GM18498 (cell line): Measurements from ENCODE around the gene TMEM88.

Experiments used
- ATAC-seq: cut with Tn5 transposase; IDR thresholded peaks from one replicate; pipeline ENCODE4 v1.9.1; 2021; ENCODE audit warnings: mild to moderate bottlenecking, moderate library complexity; ENCODE audit not compliant: unreplicated experiment

TMEM88 gene

DNA sequence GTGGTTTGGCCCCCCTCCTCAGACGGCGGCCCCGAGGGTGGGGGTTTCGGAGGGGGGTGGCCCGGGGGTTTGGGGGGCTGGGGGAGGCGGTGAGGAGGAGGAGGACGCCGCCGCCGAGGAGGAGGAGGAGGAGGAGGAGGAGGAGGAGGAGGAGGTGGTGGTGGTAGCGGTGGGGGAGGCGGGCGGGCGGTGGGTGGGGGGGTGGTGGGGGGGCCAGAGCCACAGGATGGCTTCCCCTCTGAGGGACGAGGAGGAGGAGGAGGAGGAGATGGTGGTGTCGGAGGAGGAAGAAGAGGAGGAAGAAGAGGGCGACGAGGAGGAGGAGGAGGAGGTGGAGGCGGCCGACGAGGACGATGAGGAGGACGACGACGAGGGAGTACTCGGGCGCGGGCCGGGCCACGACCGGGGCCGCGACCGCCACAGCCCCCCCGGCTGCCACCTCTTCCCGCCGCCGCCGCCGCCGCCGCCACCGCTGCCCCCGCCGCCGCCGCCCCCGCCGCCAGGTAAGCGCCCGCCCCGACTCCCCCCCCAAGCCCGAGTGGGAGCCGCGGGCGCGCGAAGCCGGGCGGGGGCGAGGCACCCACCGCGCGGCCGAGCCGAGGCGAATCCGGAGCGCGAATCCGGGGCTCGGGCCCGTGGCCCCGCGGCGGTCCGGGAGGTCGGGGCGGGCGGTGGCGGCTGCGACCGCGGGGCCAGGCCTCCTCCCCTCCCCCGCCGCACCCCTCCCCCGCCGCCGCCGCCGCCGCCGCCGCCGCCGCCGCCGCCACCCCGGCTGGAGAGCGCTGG lies 29.9 kb downstream of the TMEM88 start:
- no peak for ATAC-seq

DNA sequence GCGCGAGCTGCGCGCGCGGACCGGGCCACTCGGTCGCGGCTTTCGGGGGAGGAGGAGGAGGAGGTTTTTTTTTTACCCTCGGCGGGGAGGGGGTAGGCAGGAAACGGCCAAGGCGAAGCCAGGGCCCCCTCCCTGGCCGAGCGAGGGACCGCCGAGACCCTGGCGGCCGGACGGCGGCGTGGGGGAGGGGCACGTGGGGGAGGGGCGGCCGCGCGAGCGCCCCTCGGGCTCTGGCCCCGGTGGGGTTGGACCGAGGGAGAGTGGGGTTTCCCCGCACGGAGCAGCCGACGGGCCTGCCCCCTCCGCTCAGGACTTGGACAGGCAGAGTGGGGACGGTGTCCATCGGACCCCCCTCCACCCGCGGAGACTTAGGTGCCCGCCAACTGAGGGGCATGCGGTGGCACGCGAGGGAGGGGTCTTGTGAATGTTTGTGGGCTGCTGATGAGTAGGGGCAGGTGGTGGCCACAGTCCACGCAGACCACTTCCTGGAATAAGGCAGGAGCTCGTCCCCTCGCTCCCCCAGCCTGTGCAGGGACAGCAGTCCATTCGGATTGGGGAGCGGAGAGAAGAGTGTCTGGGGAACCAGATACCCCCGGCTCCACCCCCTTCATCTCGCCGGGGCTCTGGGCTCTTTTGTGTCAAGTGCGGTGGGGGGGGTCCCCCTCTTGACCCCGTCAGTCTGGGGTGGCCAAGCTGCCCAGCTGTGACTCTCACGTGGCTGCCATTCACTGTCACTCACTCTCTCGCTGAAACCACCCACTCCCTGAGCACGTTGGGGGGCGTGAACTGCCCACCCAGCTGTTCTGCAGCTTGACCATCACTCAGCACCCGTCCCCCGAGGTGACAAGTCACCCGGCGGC lies 30.7 kb downstream of the TMEM88 start:
- no peak for ATAC-seq

DNA sequence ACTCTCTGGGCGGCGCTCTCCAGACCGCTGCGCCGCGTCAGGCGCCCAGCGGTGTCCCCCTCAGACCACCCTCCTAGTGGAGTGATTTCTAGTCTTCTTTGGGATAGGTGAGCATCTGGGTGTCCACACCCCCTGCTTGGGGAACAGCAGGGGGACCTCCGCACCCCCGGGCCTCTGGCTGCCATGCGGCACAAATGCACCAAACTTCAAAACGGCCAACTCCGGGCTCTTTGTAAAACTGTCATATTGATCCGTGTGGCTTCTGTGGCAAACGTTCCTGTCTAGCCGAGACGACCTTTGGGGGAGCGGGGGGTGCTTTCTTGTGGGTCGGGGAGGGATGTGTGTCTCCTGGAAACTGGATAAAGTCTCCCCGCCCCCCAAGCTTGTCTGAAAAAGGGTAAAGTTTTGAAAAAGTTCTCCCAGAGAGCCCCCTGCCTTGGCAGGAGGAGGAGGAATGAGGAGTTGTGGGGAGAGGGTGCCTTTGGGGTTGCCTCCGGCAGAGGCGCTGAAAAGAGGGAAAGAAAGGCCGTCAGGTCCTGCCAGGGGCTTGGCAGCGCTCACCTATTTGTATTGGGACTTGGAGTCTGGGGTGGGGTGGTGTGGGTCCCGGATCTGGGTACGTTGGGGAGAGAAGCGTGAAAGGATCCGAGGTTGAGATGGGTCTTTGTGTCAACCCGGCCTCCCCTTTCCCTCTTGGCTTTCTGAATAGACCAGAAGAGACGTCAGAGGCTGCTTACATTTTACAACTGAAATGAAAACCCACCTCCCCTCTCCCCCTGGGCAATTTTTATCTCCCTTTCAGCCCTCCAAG lies 31.6 kb downstream of the TMEM88 start:
- ATAC-seq, result no peak

DNA sequence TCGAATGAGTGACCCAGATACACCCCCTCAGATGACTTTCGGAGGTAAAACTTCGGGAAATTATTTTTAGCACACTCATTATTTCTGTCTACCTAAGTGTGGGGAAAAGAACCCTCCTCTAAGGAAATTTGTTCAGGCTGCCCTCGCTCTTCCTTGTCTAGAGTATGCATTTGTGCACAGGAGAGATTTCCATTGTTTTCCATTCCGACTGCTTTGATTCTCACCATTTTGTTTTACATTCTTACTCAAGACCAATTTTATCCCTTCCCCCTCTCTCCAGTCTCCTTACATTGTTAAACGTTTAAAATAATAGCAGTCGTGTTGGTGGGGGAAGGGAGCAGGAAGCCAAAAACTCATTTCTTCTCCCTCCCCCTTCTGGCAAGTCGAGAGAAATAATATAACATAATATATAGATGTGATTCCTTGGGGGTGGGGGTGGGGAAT lies 32.2 kb downstream of the TMEM88 start:
- ATAC-seq, result no peak

DNA sequence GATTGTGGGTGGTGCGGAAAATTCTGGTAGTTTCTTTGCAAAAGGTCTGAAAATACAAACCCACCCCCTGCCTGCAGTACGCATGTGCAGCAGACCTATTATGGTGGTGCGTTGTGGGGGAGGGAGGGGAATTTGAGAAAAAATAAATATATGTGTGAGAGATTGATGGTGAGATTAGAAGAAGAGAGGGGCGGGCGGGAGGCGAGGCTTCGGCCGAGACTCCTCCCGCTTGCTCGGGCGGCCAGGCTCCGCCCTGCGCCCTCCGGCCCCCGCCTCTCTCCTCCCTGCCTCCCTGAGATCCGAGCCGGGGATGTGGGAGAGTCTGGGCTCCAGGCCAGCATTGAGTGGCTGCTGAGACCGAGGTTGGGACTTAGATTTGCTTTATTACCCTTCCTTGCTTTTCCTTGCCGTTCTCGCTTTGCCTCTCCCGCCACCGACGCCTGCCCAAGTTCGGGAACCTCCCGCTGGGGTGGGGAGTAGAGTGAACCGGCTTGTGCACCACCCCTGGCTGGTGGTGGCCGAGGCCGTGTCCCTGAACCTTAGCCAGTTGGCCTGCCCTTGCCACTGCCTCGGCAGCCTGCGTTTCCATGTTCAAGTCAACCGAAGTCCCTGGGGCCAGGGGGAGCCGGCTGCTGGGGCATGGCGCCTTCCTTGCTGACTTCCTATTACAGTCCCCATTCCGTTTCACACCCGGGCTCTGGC lies 32.8 kb downstream of the TMEM88 start:
- peak; percentile 56 for ATAC-seq

DNA sequence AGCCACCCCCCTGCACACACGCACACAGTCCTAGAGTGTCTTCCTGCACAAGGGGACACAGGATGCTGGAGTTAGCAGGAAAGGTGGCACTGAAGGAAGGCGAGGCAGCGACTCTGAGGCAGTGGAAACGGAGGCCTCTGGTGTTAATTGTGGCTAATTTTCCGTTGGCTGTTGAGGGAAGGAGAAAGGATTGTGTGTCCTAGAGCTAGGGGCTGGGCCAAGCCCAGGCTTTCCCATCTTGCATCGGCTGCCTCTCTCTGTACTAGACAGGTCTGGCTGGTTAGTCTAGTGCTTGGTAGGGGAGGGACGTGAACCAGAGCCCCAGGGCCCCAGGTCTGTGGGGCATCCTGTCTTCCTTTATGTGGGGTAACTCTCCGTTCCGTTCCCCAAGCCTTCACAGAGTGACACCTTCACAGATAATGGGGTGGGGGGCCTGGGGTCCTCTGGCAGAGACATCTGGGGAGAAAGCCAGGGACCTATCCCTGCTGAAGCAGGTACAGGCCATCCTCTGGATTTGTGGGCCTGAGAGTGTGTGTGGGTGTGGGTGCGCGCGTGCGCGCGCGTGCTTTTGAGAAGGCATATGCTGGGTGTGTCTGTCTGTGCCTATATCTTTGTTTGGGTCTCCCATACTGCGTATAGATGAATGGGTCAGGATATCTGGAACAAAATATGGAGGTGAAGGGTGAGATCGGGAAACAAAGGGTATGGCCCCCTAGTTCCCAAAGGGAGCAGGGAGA lies 33.5 kb downstream of the TMEM88 start, which contains the start of gene CHD3:
CHD3 (plus strand) TSS at position 606 of the 737 bp plus-strand sequence. CDS start 212 bp downstream, outside the sequence.
- ATAC-seq, result no peak

DNA sequence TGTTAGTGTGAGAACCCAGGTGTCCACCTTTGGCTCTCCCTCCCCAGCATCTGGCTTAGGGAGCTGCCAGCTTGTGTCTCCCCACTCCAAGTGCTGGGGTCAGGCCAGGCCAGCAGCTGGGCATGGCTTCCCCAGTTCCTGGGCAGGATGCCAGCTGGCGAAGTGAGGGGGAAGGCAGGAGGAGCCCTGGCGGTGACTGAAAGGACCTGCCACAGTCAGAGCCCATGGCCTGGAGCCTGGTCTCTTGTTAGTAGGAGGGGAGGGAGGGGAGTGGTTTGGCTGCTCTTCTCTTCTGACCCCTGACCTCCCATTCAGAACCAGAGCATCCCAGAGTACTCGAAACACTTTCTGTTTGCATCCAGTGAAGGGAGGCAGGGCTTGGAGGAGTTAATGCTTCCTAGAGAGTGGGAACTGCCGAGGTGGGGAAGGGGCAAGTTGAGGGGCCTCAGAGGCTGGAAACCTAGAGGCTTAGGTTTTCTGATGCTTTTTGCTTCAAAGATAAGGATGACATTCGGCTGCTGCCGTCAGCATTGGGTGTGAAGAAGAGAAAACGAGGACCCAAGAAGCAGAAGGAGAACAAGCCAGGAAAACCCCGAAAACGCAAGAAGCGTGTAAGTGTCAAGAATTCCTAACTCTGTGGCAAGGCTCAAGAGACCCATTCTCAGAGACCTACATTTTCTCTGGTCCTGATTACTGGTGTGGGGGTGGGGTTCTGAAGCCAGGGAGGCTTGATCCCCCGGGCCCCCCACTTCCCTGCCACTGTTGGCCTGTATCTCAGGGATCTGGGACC lies 34.5 kb downstream of the TMEM88 start:
- no peak for ATAC-seq

DNA sequence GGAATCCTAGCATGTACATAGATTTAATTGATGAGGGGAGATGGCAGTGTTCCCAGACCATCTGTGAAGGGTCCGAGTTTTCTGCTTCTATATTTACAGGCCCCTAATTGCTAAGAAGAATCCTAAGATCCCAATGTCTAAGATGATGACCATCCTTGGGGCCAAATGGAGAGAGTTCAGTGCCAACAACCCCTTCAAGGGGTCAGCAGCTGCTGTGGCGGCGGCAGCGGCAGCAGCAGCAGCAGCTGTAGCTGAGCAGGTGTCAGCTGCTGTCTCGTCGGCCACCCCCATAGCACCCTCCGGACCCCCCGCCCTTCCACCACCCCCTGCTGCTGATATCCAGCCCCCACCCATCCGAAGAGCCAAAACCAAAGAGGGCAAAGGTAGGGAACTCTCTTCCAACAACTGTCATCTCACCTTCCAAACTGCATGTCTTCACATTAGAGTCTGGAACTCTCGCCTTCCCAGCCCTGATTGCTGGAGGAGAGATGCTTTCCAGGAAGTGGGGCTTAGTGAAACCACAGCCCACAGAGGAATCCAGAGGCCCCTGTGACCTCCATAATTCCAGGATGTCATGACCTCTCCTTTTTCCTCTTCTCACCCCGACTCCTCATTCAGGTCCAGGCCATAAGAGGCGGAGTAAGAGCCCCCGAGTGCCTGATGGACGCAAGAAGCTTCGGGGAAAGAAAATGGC lies 38.5 kb downstream of the TMEM88 start:
- no peak for ATAC-seq

DNA sequence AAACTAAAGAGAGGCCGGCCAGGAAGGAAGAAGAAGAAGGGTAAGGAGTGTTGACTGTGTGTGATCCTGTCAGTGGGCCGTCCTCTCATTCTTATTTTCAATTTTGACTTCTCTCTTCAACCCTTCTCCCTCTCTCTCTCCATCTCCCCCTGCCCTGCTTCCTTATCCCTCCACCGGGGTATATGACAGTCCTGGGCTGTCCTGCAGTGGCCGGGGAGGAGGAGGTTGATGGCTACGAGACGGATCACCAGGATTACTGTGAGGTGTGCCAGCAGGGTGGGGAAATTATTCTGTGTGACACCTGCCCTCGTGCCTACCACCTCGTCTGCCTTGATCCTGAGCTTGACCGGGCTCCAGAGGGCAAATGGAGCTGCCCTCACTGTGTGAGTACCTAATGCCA lies 39.4 kb downstream of the TMEM88 start:
- no peak for ATAC-seq

DNA sequence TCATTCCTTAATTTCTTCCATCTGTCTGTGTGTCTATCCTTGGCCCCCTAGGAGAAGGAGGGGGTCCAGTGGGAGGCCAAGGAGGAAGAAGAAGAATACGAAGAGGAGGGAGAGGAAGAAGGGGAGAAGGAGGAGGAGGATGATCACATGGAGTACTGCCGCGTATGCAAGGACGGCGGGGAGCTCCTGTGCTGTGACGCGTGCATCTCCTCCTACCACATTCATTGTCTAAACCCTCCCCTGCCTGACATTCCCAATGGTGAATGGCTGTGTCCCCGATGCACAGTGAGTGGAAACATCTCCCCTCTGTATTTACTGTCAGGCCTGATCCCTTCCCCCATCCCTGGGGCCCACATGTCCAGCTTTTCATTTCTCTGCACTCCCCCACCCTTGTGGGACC lies 40.0 kb downstream of the TMEM88 start:
- ATAC-seq, result no peak

DNA sequence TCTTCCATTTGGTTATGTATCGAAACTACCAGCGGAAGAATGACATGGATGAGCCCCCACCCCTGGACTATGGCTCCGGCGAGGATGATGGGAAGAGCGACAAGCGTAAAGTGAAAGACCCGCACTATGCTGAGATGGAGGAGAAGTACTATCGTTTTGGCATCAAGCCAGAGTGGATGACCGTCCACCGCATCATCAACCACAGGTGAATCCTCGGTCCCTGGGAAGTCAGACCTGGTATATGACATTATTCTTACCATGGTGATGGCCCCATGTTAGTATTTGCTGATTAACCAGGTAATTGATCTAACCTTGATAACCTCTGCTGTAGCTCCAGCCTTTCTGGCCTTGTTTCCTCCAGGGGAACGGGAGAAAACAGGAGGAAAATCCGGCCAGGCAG lies 42.2 kb downstream of the TMEM88 start:
- no peak for ATAC-seq

DNA sequence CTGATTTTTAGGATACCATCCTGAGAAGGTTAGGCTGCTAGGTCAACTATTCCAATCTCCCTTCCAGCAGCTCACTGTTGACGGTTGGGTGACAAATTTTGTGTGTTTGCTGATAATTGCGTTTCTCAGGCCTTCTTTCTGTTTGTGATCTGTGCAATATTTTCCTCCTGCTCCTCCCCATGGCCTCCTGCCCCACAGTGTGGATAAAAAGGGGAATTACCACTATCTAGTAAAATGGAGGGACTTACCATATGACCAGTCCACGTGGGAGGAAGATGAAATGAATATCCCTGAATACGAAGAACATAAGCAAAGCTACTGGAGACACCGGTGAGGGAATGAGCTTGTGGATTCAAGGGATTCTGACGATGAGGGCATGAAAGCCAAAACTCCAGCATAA lies 42.9 kb downstream of the TMEM88 start:
- ATAC-seq, result no peak

DNA sequence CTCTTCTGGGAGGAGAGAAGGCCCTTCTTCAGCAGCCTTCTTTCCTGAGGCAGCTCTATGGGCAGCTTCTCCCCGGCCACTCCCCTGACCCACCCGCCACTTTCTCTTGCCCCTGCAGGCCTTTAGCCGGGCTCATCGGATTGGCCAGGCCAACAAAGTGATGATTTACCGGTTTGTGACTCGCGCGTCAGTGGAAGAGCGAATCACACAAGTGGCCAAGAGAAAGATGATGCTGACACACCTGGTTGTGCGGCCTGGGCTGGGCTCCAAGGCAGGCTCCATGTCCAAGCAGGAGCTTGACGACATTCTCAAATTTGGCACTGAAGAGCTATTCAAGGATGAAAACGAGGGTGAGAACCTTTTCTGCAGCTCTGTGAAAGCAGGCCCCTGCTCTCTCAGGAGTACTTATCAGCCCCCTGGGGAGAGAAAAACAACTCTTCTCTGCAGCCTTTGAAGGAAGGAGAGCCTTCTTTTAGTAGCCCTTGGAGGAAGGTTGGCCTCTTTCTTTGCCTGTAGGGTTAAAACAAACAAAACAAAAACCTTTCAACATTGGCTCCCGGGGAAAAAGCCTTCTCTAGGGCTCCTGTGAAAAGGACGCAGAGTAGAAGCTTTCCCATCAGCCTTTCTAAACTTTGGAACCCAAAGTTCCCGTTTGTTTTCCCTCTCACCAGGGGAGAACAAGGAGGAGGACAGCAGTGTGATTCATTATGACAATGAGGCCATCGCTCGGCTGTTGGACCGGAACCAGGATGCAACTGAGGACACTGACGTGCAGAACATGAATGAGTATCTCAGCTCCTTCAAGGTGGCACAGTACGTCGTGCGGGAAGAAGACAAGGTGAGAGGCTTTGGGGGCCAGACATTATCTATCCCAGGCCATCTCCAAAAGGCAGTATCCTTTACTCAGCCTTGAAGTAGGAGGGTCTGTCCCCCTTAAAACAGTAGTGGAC lies 48.6 kb downstream of the TMEM88 start:
- no peak for ATAC-seq
